Gastrocnemius medialis (tissue), 4 donors: ENCODE data around the gene UMAD1.

Experiments
- CTCF ChIP-seq, 5 experiments: fragments of 450-650 bp in 3 of 5; fragments of 200-600 bp in 2 of 5; sonication (generic) in 2 of 5; IDR thresholded peaks in 4 of 5; conservative IDR thresholded peaks in 1 of 5; 1 replicate in 4 of 5; 2 replicates in 1 of 5; pipeline ENCODE4 v1.5.1; 2016 to 2019; ENCODE audit warnings: antibody characterized with exemption in 5 of 5, mild to moderate bottlenecking in 3 of 5, moderate library complexity in 3 of 5
- POLR2A ChIP-seq, 2 donors: fragments of 450-650 bp; IDR thresholded peaks; one replicate each; pipeline ENCODE4 v1.6.1; 2017; ENCODE audit warnings: antibody characterized with exemption in 2 of 2, mild to moderate bottlenecking in 2 of 2, moderate library complexity in 2 of 2

- TF ChIP-seq CTCF (IDR thresholded peaks at IDR 0.05 in 4 of 5, conservative IDR thresholded peaks at IDR 0.05 in 1 of 5): no peak
- no peak for TF ChIP-seq POLR2A (IDR thresholded peaks at IDR 0.05)
These were observed 9.8 kb upstream of the UMAD1 start for GRCh38 chr7:7630626-7631329.
